ENCODE results near the gene DNAJC5.

DNAJC5 gene

DNA sequence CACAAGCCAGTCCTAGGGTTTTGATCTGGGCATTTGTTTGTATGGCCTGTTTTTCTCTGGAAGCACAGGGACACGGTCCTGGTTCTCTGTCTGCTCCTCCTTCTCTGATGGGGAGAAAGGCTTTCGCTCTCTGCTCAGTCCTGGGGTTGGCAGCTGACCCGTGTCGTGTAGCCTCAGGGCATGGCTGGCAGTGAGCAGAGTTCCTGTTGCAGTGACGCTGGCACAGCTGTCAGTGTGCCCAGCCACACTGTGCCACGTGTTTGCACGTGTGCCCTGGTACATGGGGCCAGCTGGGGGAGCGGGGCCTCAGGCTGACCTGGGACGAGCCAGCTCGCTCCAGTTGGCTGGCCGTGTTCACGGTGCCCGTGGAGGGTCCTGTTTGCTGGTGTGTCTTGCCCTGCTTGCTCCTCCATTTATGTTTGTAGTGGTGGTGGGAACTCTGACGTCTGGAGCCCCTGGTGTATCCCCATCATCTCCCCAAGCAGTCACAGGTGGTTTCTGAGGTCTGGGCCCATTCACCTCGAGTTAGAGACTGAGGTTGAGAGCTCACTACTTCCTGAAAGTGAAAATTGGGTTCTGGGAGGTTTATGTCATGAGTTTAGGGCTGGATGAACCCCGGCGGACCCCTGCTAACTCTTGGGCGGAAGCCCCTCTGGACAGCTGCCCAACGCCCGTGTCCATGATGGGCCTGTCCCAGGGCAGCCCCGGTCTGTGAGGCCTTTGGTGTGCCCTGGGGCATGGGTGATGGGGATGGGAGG, 10.2 kb upstream of the DNAJC5 start:
- H3K27ac ChIP-seq (replicated peaks), result no peak overlapping the region
- TF ChIP-seq GABPA (IDR thresholded peaks at IDR 0.05; ENCODE audit: low read depth) (no peak), POLR2AphosphoS5 (IDR thresholded peaks at IDR 0.05; ENCODE audit: low read depth) (0 out of 2 replicates have a peak, but pooled peaks have one; percentile 26)

DNA sequence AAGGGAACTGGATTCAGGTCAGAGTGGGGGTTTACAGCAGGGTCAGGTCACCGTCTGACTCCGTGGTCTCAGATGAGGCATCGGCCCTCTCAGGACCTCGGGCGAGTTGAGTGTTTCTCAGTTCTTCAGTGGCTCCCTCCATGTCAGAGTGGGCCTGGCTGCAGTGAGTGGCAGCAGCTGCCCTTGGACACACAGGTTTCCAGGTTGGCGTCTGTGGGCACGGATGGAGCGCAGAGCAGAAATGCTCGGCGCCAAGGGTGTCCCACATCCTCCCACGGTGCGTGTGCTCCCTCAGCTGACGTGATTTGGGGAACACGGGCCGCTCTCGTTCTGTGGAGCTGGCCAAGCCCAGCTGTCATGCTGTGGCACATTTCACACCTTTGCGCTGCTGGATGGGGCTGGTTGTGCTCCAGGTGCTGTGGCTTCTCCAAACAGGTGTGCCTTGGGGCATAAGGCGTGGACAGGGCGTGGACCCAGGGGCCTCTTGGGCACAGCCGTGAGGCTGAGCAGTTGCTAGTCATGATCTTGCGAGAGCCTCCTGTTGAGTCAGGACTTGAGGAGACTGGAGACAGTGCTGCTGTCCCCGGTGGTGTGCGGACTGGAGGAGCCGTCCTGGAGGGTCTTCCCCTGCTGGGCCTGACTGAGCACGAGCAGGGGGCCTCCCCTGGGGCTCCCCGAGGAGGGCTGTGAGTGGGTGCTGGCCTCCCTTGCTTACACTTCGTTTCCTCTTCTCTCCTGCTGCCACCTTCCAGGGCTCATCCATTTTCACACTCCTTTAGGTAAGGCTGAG, 9.5 kb upstream of the DNAJC5 start:
- no peak for DNase-seq (ENCODE audit: low read depth in 1 of 2, low spot score in 1 of 2)
- TF ChIP-seq POLR2AphosphoS5 (IDR thresholded peaks at IDR 0.05; ENCODE audit: low read depth) (no peak), SPI1 (IDR thresholded peaks at IDR 0.05; ENCODE audit: borderline replicate concordance, low read depth) (no peak), GABPA (IDR thresholded peaks at IDR 0.05; ENCODE audit: low read depth) (no peak)
- TF ChIP-seq, protein P1, sequence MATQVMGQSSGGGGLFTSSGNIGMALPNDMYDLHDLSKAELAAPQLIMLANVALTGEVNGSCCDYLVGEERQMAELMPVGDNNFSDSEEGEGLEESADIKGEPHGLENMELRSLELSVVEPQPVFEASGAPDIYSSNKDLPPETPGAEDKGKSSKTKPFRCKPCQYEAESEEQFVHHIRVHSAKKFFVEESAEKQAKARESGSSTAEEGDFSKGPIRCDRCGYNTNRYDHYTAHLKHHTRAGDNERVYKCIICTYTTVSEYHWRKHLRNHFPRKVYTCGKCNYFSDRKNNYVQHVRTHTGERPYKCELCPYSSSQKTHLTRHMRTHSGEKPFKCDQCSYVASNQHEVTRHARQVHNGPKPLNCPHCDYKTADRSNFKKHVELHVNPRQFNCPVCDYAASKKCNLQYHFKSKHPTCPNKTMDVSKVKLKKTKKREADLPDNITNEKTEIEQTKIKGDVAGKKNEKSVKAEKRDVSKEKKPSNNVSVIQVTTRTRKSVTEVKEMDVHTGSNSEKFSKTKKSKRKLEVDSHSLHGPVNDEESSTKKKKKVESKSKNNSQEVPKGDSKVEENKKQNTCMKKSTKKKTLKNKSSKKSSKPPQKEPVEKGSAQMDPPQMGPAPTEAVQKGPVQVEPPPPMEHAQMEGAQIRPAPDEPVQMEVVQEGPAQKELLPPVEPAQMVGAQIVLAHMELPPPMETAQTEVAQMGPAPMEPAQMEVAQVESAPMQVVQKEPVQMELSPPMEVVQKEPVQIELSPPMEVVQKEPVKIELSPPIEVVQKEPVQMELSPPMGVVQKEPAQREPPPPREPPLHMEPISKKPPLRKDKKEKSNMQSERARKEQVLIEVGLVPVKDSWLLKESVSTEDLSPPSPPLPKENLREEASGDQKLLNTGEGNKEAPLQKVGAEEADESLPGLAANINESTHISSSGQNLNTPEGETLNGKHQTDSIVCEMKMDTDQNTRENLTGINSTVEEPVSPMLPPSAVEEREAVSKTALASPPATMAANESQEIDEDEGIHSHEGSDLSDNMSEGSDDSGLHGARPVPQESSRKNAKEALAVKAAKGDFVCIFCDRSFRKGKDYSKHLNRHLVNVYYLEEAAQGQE (IDR thresholded peaks at IDR 0.05; ENCODE audit: insufficient replicate concordance, low read depth), result no peak
- Histone ChIP-seq H3K4me3 (replicated peaks; ENCODE audit: insufficient read depth, low read length) (no peak overlapping the region), H3K27me3 (ENCODE audit: insufficient read depth, poor library complexity, severe bottlenecking) (no peaks in the 10 kb centered on the region), H3K27ac (replicated peaks) (no peak overlapping the region)

More for the DNA sequence above, 10.2 kb upstream of the DNAJC5 start:
- DNase-seq (ENCODE audit: low read depth in 1 of 2, low spot score in 1 of 2), result no peak
- no peaks in the 10 kb centered on the region for H3K27me3 ChIP-seq (ENCODE audit: insufficient read depth, poor library complexity, severe bottlenecking)
- no peak overlapping the region for H3K4me3 ChIP-seq (replicated peaks; ENCODE audit: insufficient read depth, low read length)

DNA sequence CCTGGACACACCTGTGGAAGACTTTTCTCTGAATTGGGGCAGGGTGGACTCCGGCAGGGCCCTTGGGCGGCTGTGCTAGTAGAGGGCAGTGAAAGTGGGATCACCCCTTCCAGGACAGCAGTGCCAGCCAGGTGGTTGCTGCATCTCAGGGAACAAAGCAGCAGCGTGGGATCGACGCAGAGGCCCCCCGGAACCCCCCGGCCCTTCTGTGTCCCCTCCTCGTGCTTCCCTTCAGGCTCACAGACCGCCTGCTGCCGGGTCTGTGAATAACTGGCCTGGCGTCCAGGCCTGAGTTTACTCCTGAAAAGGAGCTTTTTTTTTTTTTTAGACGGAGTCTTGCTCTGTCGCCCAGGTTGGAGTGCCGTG, 8.9 kb upstream of the DNAJC5 start:
- Histone ChIP-seq H3K27ac (replicated peaks) (no peak overlapping the region), H3K4me3 (replicated peaks; ENCODE audit: insufficient read depth, low read length) (no peak overlapping the region), H3K27me3 (ENCODE audit: insufficient read depth, poor library complexity, severe bottlenecking) (no peaks in the 10 kb centered on the region)
- no peak for DNase-seq (ENCODE audit: low read depth in 1 of 2, low spot score in 1 of 2)
- no peak for TF ChIP-seq SPI1 (IDR thresholded peaks at IDR 0.05; ENCODE audit: borderline replicate concordance, low read depth)
- TF ChIP-seq POLR2AphosphoS5 (IDR thresholded peaks at IDR 0.05; ENCODE audit: low read depth), result no peak
- no peak for TF ChIP-seq GABPA (IDR thresholded peaks at IDR 0.05; ENCODE audit: low read depth)
- TF ChIP-seq, protein P1 (IDR thresholded peaks at IDR 0.05; ENCODE audit: insufficient replicate concordance, low read depth), result no peak
- TF ChIP-seq, protein P2, sequence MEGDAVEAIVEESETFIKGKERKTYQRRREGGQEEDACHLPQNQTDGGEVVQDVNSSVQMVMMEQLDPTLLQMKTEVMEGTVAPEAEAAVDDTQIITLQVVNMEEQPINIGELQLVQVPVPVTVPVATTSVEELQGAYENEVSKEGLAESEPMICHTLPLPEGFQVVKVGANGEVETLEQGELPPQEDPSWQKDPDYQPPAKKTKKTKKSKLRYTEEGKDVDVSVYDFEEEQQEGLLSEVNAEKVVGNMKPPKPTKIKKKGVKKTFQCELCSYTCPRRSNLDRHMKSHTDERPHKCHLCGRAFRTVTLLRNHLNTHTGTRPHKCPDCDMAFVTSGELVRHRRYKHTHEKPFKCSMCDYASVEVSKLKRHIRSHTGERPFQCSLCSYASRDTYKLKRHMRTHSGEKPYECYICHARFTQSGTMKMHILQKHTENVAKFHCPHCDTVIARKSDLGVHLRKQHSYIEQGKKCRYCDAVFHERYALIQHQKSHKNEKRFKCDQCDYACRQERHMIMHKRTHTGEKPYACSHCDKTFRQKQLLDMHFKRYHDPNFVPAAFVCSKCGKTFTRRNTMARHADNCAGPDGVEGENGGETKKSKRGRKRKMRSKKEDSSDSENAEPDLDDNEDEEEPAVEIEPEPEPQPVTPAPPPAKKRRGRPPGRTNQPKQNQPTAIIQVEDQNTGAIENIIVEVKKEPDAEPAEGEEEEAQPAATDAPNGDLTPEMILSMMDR (IDR thresholded peaks at IDR 0.05; ENCODE audit: insufficient read depth, low read length), result no peak

DNA sequence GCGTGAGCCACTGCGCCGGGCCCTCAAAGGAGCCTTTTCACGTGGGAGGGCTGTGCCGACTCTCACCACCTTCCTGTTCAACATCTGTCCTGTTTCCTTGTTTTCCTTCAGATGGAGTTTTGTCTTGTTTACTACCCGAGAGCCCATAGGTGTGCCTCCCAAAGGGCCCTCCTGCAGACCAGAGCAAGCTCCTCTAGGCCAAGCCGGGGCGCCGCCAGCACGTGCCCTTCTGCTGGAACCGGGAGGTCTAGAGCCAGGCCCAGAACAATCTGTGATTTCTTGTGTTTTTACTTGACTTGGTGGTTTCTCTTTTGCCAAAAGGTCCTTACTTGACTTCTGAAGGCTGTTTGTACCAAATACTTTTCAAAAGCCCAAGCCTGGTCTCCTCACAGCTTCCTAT, 8.0 kb upstream of the DNAJC5 start:
- H3K27me3 ChIP-seq (ENCODE audit: insufficient read depth, poor library complexity, severe bottlenecking), result no peaks in the 10 kb centered on the region
- no peak for DNase-seq (ENCODE audit: low read depth in 1 of 2, low spot score in 1 of 2)
- no peak for TF ChIP-seq GABPA (IDR thresholded peaks at IDR 0.05; ENCODE audit: low read depth)
- TF ChIP-seq POLR2AphosphoS5 (IDR thresholded peaks at IDR 0.05; ENCODE audit: low read depth), result no peak
- TF ChIP-seq SPI1 (IDR thresholded peaks at IDR 0.05; ENCODE audit: borderline replicate concordance, low read depth), result no peak
- TF ChIP-seq, protein P1 (IDR thresholded peaks at IDR 0.05; ENCODE audit: insufficient replicate concordance, low read depth), result no peak
- TF ChIP-seq, protein P2 (IDR thresholded peaks at IDR 0.05; ENCODE audit: insufficient read depth, low read length), result no peak
- no peak overlapping the region for H3K27ac ChIP-seq (replicated peaks)
- H3K4me3 ChIP-seq (replicated peaks; ENCODE audit: insufficient read depth, low read length), result no peak overlapping the region
